Trophoblast cell (in vitro differentiated cells and primary cell): ENCODE results near the gene ITPA.

Experiments used
- DNase-seq, 2 donors: peaks; one replicate each; pipeline ENCODE4 v3.0.0-alpha.2; 2016
- H2AFZ ChIP-seq: 2 replicates; pipeline ENCODE4 v1.6.1; 2013; ENCODE audit warnings: low read length, moderate library complexity, mild to moderate bottlenecking; ENCODE audit not compliant: insufficient read depth, poor library complexity
- H2AK5ac ChIP-seq: 2 replicates; pipeline ENCODE4 v1.6.1; 2013; ENCODE audit warnings: mild to moderate bottlenecking, low read length
- H2BK120ac ChIP-seq: 2 replicates; pipeline ENCODE4 v1.6.1; 2013; ENCODE audit warnings: low read length, mild to moderate bottlenecking, moderate library complexity; ENCODE audit not compliant: insufficient read depth, poor library complexity
- H2BK12ac ChIP-seq: 2 replicates; pipeline ENCODE4 v1.6.1; 2013; ENCODE audit warnings: mild to moderate bottlenecking, low read length, moderate library complexity
- H2BK5ac ChIP-seq: 2 replicates; pipeline ENCODE4 v1.6.1; 2013; ENCODE audit warnings: low read length, low read depth, moderate library complexity, mild to moderate bottlenecking; ENCODE audit not compliant: poor library complexity
- H3K14ac ChIP-seq: 2 replicates; pipeline ENCODE4 v1.6.1; 2013; ENCODE audit warnings: mild to moderate bottlenecking, low read length
- H3K18ac ChIP-seq: 2 replicates; pipeline ENCODE4 v1.6.1; 2013; ENCODE audit warnings: mild to moderate bottlenecking, low read length
- H3K23ac ChIP-seq: 2 replicates; pipeline ENCODE4 v1.6.1; 2013; ENCODE audit warnings: low read length
- H3K27ac ChIP-seq: 2 replicates; pipeline ENCODE4 v1.5.1; 2013; ENCODE audit warnings: low read depth, mild to moderate bottlenecking, inconsistent platforms, low read length, moderate library complexity
- H3K27me3 ChIP-seq: 2 replicates; pipeline ENCODE4 v1.6.1; 2013; ENCODE audit warnings: inconsistent platforms, mild to moderate bottlenecking, low read length, moderate library complexity; ENCODE audit not compliant: insufficient read depth
- H3K36me3 ChIP-seq, 2 experiments: 1 replicate in 1 of 2; 2 replicates in 1 of 2; pipeline ENCODE4 v1.6.1; 2013; ENCODE audit warnings: low read length in 2 of 2, mild to moderate bottlenecking in 2 of 2, moderate library complexity in 1 of 2; ENCODE audit not compliant: insufficient read depth in 2 of 2, control insufficient read depth in 1 of 2
- H3K4ac ChIP-seq: 2 replicates; pipeline ENCODE4 v1.6.1; 2013; ENCODE audit warnings: low read depth, mild to moderate bottlenecking, low read length, moderate library complexity
- H3K4me1 ChIP-seq, 2 experiments: 1 replicate in 1 of 2; 2 replicates in 1 of 2; pipeline ENCODE4 v1.6.1; 2013; ENCODE audit warnings: low read length in 2 of 2, mild to moderate bottlenecking in 2 of 2, moderate library complexity in 1 of 2; ENCODE audit not compliant: insufficient read depth in 2 of 2, control insufficient read depth in 1 of 2
- H3K4me2 ChIP-seq: 2 replicates; pipeline ENCODE4 v1.6.1; 2013; ENCODE audit warnings: inconsistent platforms, mild to moderate bottlenecking, low read length, moderate library complexity
- H3K4me3 ChIP-seq: 2 replicates; pipeline ENCODE4 v1.5.1; 2013; ENCODE audit warnings: mild to moderate bottlenecking, low read depth, low read length, inconsistent platforms
- H3K79me1 ChIP-seq: one replicate; pipeline ENCODE4 v1.6.1; 2013; ENCODE audit warnings: low read length
- H3K79me2 ChIP-seq: 2 replicates; pipeline ENCODE4 v1.6.1; 2013; ENCODE audit warnings: low read length, mild to moderate bottlenecking; ENCODE audit not compliant: control insufficient read depth, insufficient read depth, poor library complexity
- H3K9ac ChIP-seq: 2 replicates; pipeline ENCODE4 v1.6.1; 2013; ENCODE audit warnings: mild to moderate bottlenecking, low read length
- H3K9me3 ChIP-seq: 2 replicates; pipeline ENCODE4 v1.6.1; 2013; ENCODE audit warnings: low read depth, mild to moderate bottlenecking, control low read depth, inconsistent platforms, low read length; ENCODE audit not compliant: insufficient read depth
- H4K12ac ChIP-seq: 2 replicates; pipeline ENCODE4 v1.6.1; 2013; ENCODE audit warnings: low read depth, mild to moderate bottlenecking, low read length, moderate library complexity
- H4K8ac ChIP-seq: 2 replicates; pipeline ENCODE4 v1.6.1; 2013; ENCODE audit warnings: low read depth, mild to moderate bottlenecking, low read length, moderate library complexity
- H4K91ac ChIP-seq: one replicate; pipeline ENCODE4 v1.6.1; 2013; ENCODE audit warnings: low read depth, mild to moderate bottlenecking, low read length, moderate library complexity
- WGBS: extraction: QIAGEN DNeasy Blood & Tissue Kit; methylation state at CpG from one replicate; pipeline ENCODE4 v1.1.7; 2013; ENCODE audit warnings: missing lambda C conversion rate; ENCODE audit not compliant: insufficient read length, insufficient coverage; ENCODE audit errors: extremely low coverage; 5-methylcytosine and 5-hydroxymethylcytosine counted together

ITPA gene

DNA sequence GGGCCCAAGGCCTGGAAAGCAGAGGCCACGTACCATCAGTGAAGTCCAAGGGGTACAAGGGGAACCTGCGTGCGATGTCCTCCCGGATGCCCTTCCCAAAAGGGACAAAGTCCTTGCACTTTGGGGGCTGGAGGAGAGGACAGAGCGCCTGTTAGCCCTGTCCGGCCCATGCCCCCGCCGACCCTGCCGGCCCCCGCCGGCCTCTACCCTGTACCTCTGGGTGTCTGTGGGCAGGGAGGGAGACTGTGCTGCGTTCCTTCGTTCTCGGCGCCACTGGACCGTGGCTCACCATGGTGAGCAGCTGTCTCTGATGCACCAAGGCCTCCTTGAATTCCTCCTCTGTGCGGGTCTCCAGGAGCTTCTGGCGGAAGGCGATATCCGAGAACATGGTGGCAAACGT lies 21.8 kb downstream of the ITPA start:
- no peak overlapping the region for H3K4me2 ChIP-seq
- no peak overlapping the region for H2BK5ac ChIP-seq
- H3K79me2 ChIP-seq, result no peaks in the 10 kb centered on the region
- H2AFZ ChIP-seq, result no peak overlapping the region
- H3K18ac ChIP-seq, result no peak overlapping the region
- H2BK12ac ChIP-seq, result no peak overlapping the region
- DNase-seq, result no peak
- H2AK5ac ChIP-seq, result no peak overlapping the region
- no peak overlapping the region for H4K8ac ChIP-seq
- H4K91ac ChIP-seq, result no peak overlapping the region
- peaks cover 6 to 7% of the 10 kb centered on the region in 2 experiments for H3K36me3 ChIP-seq
- H3K14ac ChIP-seq, result no peak overlapping the region
- H2BK120ac ChIP-seq, result no peak overlapping the region
- H3K23ac ChIP-seq, result no peak overlapping the region
- no peak overlapping the region for H4K12ac ChIP-seq
- no peak overlapping the region for H3K27ac ChIP-seq
- no peaks in the 10 kb centered on the region for H3K9me3 ChIP-seq
- H3K4ac ChIP-seq, result no peak overlapping the region
- H3K27me3 ChIP-seq, result no peaks in the 10 kb centered on the region
- H3K4me3 ChIP-seq, result no peak overlapping the region
- H3K9ac ChIP-seq, result no peak overlapping the region
- no CpG with 5 or more reads among the region's 21 CpGs for WGBS
- H3K79me1 ChIP-seq, result no peaks in the 10 kb centered on the region
- no peaks in the 10 kb centered on the region for H3K4me1 ChIP-seq

DNA sequence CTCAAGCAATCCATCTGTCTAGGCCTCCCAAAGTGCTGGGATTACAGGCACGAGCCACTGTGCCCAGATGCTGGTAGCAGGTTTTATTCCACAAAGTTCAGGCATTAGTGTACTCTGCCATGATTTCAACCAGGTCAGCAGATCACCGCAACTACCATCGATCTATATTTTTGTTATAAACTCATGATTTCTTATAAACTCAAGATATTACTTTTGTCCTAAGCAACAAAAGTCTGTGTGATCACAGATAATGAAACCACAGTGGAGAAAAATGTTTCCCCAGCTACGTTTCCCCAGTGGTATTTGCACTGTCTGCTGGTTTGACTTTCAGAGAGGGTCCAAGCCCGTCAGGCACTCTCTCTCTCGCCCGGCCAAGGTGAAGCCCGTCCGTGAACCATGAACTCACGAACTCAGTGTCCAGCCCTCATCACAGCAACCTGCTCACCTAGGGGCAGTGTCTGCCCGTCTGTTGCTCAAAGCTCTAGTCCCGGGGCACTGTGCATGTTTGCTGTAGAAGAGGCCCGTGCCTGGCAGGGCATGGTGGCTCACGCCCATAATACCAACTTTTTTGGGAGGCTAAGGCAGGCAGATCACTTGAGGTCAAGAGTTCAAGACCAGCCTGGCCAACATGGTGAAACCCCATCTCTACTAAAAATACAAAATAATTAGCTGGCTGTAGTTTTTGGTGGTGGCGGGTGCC lies 22.7 kb downstream of the ITPA start:
- Histone ChIP-seq H3K27me3 (peaks cover 4% of the 10 kb centered on the region), H2AK5ac (no peak overlapping the region), H2BK12ac (no peak overlapping the region), H3K23ac (no peak overlapping the region), H4K91ac (no peak overlapping the region), H2AFZ (no peak overlapping the region), H3K4me1 (no peaks in the 10 kb centered on the region), H3K79me1 (no peaks in the 10 kb centered on the region), H2BK5ac (no peak overlapping the region), H4K8ac (no peak overlapping the region), H3K4ac (no peak overlapping the region), H3K36me3 (peaks cover 2% of the 10 kb centered on the region in 2 experiments), H4K12ac (no peak overlapping the region), H2BK120ac (no peak overlapping the region), H3K4me2 (no peak overlapping the region), H3K18ac (no peak overlapping the region), H3K14ac (no peak overlapping the region), H3K9ac (no peak overlapping the region), H3K79me2 (no peaks in the 10 kb centered on the region), H3K9me3 (no peaks in the 10 kb centered on the region), H3K27ac (no peak overlapping the region), H3K4me3 (no peak overlapping the region)
- no CpG with 5 or more reads among the region's 15 CpGs for WGBS
- peak in 1 of 2 donors; percentile 62 for DNase-seq

DNA sequence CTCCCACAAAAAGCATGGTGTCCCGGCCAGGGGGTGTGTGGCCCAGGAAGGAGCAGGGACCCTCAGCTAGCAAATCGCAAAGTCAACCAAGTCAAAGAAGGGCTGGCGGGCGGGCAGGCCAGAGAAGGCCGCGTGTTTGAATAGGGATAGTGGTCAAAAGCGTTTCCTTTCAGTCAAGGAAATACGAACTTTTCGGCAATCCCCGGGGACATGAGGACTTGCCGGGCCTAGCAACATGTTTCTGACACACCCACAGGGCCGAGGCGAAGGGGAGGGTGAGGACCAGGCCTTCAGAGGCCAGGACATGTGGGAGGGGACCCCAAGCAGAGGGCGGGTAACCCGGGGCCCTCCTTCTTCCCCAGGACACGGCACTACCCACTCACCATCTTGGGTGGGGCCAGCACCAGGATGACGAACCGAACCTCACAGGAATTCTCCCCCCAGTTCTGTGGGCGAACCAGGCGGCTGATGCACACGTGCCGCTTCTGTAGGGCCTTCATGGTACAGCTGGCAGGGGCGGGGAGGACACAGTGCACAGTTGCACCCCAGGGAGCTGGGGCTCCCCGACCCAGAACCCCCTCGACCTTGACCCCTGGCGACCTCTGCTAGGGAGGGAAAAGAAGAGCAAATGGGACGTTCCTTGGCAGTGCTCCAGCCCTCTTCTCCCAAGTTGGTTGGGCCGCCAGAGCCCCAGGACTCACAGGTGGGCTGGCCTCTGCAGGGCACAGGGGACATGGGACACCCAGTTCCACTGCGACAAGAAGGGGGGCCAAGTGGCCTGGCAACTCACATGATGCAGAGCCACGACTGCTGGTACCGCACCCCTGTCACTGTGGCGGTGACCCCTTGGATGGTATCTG lies 24.1 kb downstream of the ITPA start:
- Histone ChIP-seq H3K4ac (no peak overlapping the region), H2AFZ (no peak overlapping the region), H3K79me1 (no peaks in the 10 kb centered on the region), H2AK5ac (no peak overlapping the region), H3K4me3 (no peak overlapping the region), H3K9me3 (no peaks in the 10 kb centered on the region), H3K23ac (no peak overlapping the region), H3K4me1 (peaks cover 4 to 6% of the 10 kb centered on the region in 2 experiments), H3K18ac (no peak overlapping the region), H4K91ac (no peak overlapping the region), H3K14ac (no peak overlapping the region), H4K8ac (no peak overlapping the region), H3K9ac (no peak overlapping the region), H3K27me3 (peaks cover 18% of the 10 kb centered on the region), H3K36me3 (no peaks in the 10 kb centered on the region), H3K79me2 (no peaks in the 10 kb centered on the region), H4K12ac (no peak overlapping the region), H2BK5ac (no peak overlapping the region), H3K4me2 (no peak overlapping the region), H3K27ac (no peak overlapping the region), H2BK120ac (no peak overlapping the region), H2BK12ac (no peak overlapping the region)
- no peak for DNase-seq
- WGBS, result no CpG with 5 or more reads among the region's 32 CpGs

DNA sequence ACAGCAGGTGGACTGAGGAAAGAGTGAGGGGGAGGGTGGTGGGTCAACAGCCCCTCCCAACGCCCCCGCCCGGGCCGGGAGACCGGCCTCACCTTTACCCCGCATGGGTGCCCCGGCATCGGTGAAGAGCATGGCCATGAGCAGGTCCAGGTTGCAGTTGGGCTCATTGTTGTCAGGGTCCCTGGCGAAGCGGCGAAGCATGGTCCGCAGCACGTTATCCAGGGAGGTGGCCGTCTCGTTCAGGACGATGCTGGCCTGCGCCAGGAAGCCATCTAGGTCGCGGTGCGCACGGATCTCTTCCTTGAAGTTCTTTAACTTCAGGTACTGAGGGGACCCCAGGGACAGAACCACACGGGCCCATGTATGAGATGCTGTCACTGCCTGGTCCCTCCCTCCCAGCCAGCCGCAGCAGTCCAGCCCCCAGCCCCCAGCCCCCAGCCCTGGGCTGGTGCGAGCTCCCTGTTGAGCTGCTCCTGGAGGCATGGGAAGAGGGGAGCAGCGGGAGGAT lies 24.7 kb downstream of the ITPA start:
- H4K8ac ChIP-seq, result no peak overlapping the region
- no peak overlapping the region for H2BK120ac ChIP-seq
- no peak overlapping the region for H3K23ac ChIP-seq
- H3K4me1 ChIP-seq, result peaks cover 4 to 6% of the 10 kb centered on the region in 2 experiments
- no peak overlapping the region for H3K9ac ChIP-seq
- H3K4me3 ChIP-seq, result no peak overlapping the region
- no peak overlapping the region for H3K14ac ChIP-seq
- H3K9me3 ChIP-seq, result no peaks in the 10 kb centered on the region
- no peaks in the 10 kb centered on the region for H3K79me2 ChIP-seq
- no peak overlapping the region for H2AK5ac ChIP-seq
- H2AFZ ChIP-seq, result no peak overlapping the region
- no peak overlapping the region for H4K12ac ChIP-seq
- no peak overlapping the region for H4K91ac ChIP-seq
- no peak overlapping the region for H3K4ac ChIP-seq
- no peak for DNase-seq
- peaks cover 25% of the 10 kb centered on the region for H3K27me3 ChIP-seq
- H3K36me3 ChIP-seq, result no peaks in the 10 kb centered on the region
- H3K18ac ChIP-seq, result no peak overlapping the region
- no peaks in the 10 kb centered on the region for H3K79me1 ChIP-seq
- no peak overlapping the region for H2BK12ac ChIP-seq
- H3K4me2 ChIP-seq, result no peak overlapping the region
- no peak overlapping the region for H3K27ac ChIP-seq
- H2BK5ac ChIP-seq, result no peak overlapping the region
- no CpG with 5 or more reads among the region's 25 CpGs for WGBS
